Middle frontal gyrus (tissue), 1 donor: ENCODE data around the gene BTBD16.

ENCODE experiments used
- DNase-seq: peaks from one replicate; pipeline ENCODE4 v3.0.0-alpha.2; 2015; ENCODE audit warnings: low spot score; ENCODE audit errors: extremely low spot score

BTBD16 gene

GRCh38 chr10:122343135-122343800, 72.2 kb downstream of the BTBD16 start:
- no peak for DNase-seq

- no peak for DNase-seq
Measured at GRCh38 chr10:122343936-122344335, 72.8 kb downstream of the BTBD16 start.

- DNase-seq, result no peak
Measured at GRCh38 chr10:122344741-122345258, 73.7 kb downstream of the BTBD16 start.

- DNase-seq, result no peak
Measured at GRCh38 chr10:122346326-122346950, 75.3 kb downstream of the BTBD16 start.

GRCh38 chr10:122347170-122347841, 76.2 kb downstream of the BTBD16 start:
- no peak for DNase-seq

- DNase-seq, result no peak
Measured at GRCh38 chr10:122348512-122348911, 77.4 kb downstream of the BTBD16 start.

- no peak for DNase-seq
Measured at GRCh38 chr10:122348935-122349361, 77.9 kb downstream of the BTBD16 start.

GRCh38 chr10:122349758-122350369, 78.8 kb downstream of the BTBD16 start:
- DNase-seq, result no peak

GRCh38 chr10:122350893-122351292, 79.8 kb downstream of the BTBD16 start:
- DNase-seq, result no peak

- DNase-seq, result no peak
Measured at GRCh38 chr10:122352817-122353525, 81.9 kb downstream of the BTBD16 start.

GRCh38 chr10:122354383-122354782, 83.3 kb downstream of the BTBD16 start:
- DNase-seq, result no peak

GRCh38 chr10:122357685-122358084, 86.6 kb downstream of the BTBD16 start:
- no peak for DNase-seq

- no peak for DNase-seq
Measured at GRCh38 chr10:122359621-122360020, 88.5 kb downstream of the BTBD16 start.

GRCh38 chr10:122361046-122361445, 90.0 kb downstream of the BTBD16 start:
- DNase-seq, result no peak

- no peak for DNase-seq
Measured at GRCh38 chr10:122362031-122362592, 91.0 kb downstream of the BTBD16 start.

- no peak for DNase-seq
Measured at GRCh38 chr10:122362621-122363020, 91.5 kb downstream of the BTBD16 start.

GRCh38 chr10:122363311-122363710, 92.2 kb downstream of the BTBD16 start:
- DNase-seq, result no peak

- DNase-seq, result no peak
Measured at GRCh38 chr10:122363722-122364463, 92.8 kb downstream of the BTBD16 start.

- no peak for DNase-seq
Measured at GRCh38 chr10:122368502-122369254, 97.6 kb downstream of the BTBD16 start.
